H1 (cell line): ENCODE results near the gene GLI1. TPM values are rescaled to one million over a fixed set of nuclear protein-coding genes. Genes with fewer than 3 reads are reported as not detected.
A peak's percentile ranks its signal among the peaks of the same experiment; 100 is the strongest.

Source experiments
- ATF2 ChIP-seq: IDR thresholded peaks from 2 replicates; pipeline ENCODE4 v1.6.1; 2012; ENCODE audit warnings: low read length, inconsistent platforms
- ATF3 ChIP-seq: IDR thresholded peaks from 2 replicates; pipeline ENCODE4 v1.6.1; 2011; ENCODE audit warnings: low read depth, mild to moderate bottlenecking, low read length; ENCODE audit not compliant: insufficient read depth
- BRCA1 ChIP-seq: IDR thresholded peaks from 2 replicates; pipeline ENCODE4 v1.6.1; 2012; ENCODE audit warnings: low read depth, low read length, improper control_type of control experiment
- CHD1 ChIP-seq: IDR thresholded peaks from 2 replicates; pipeline ENCODE4 v1.6.1; 2012; ENCODE audit warnings: low read depth, low read length, improper control_type of control experiment
- CTBP2 ChIP-seq: IDR thresholded peaks from 2 replicates; pipeline ENCODE4 v1.7.0; 2011; ENCODE audit warnings: borderline replicate concordance, mild to moderate bottlenecking, moderate library complexity, mixed read lengths, low read length; ENCODE audit not compliant: insufficient read depth, insufficient read length
- E2F6 ChIP-seq: IDR thresholded peaks from 2 replicates; pipeline ENCODE4 v1.6.1; 2012; ENCODE audit warnings: inconsistent platforms
- EZH2 ChIP-seq: fragments of 200-600 bp; sonication (generic); IDR thresholded peaks from 2 replicates; pipeline ENCODE4 v1.7.1; 2012; ENCODE audit warnings: low read depth, mild to moderate bottlenecking, moderate library complexity, low read length, inconsistent platforms; ENCODE audit not compliant: severe bottlenecking
- HDAC2 ChIP-seq, 2 experiments: fragments of 300-600 bp in 1 of 2; sonication (generic) in 1 of 2; IDR thresholded peaks; 2 replicates each; pipeline ENCODE4 v1.6.1; 2011 to 2012; ENCODE audit warnings: low read depth in 2 of 2, low read length in 2 of 2, mild to moderate bottlenecking in 2 of 2, moderate library complexity in 2 of 2, borderline replicate concordance in 1 of 2, inconsistent platforms in 1 of 2
- KDM5A ChIP-seq: fragments of 200-600 bp; IDR thresholded peaks from 2 replicates; pipeline ENCODE4 v1.7.1; 2012; ENCODE audit warnings: mild to moderate bottlenecking, low read length, inconsistent platforms, mixed read lengths
- MAX ChIP-seq: IDR thresholded peaks from 2 replicates; pipeline ENCODE4 v1.6.1; 2012; ENCODE audit warnings: inconsistent platforms
- RBBP5 ChIP-seq: IDR thresholded peaks from 2 replicates; pipeline ENCODE4 v1.7.1; 2012; ENCODE audit warnings: low read depth, mild to moderate bottlenecking, inconsistent platforms, low read length, moderate library complexity, borderline replicate concordance
- RNF2 ChIP-seq: fragments of 200-900, 300-1000 bp; sonication (generic); IDR thresholded peaks from 2 replicates; pipeline ENCODE4 v1.7.1; 2016; ENCODE audit warnings: borderline replicate concordance, low read depth, mild to moderate bottlenecking, antibody characterized with exemption, low read length; ENCODE audit not compliant: poor library complexity, severe bottlenecking; ENCODE audit errors: missing control alignments
- SP2 ChIP-seq: IDR thresholded peaks from 2 replicates; pipeline ENCODE4 v1.6.1; 2012; ENCODE audit warnings: mild to moderate bottlenecking, low read length, inconsistent platforms
- SRF ChIP-seq: IDR thresholded peaks from 2 replicates; pipeline ENCODE4 v1.6.1; 2011; ENCODE audit warnings: mild to moderate bottlenecking, low read depth, low read length, moderate library complexity
- TAF7 ChIP-seq: optimal IDR thresholded peaks from 2 replicates; pipeline ENCODE3; 2011; ENCODE audit warnings: low read depth, mild to moderate bottlenecking, inconsistent platforms, low read length, moderate library complexity, borderline replicate concordance
- TCF12 ChIP-seq: IDR thresholded peaks from 2 replicates; pipeline ENCODE4 v1.6.1; 2011; ENCODE audit warnings: low read depth, mild to moderate bottlenecking, low read length
- TEAD4 ChIP-seq: IDR thresholded peaks from 2 replicates; pipeline ENCODE4 v1.6.1; 2012; ENCODE audit warnings: low read depth, low read length, inconsistent platforms, mixed read lengths
- USF2 ChIP-seq: IDR thresholded peaks from 2 replicates; pipeline ENCODE4 v1.6.1; 2011; ENCODE audit warnings: low read length, improper control_type of control experiment
- polyA plus RNA-seq, 7 experiments: library from polyadenylated mRNA; depleted of rRNA in 3 of 7; stranded (reverse) in 5 of 7; unstranded in 2 of 7; fragments of >200 nt in 5 of 7; fragments of 200-250 nt in 2 of 7; gene quantifications; 1 replicate in 5 of 7; 2 replicates in 1 of 7; 4 replicates in 1 of 7; pipeline versions ENCODE4 v1.2.1 to v1.2.3, GENCODE V29; 2011 to 2013; ENCODE audit warnings: missing spikeins in 2 of 7, mixed read lengths in 2 of 7
- total RNA-seq: library from RNA; stranded (reverse); fragmentation: NEBNext Ultra II Directional; extraction: Animal tissue kit (Norgen Biotek cat#: 25700); gene quantifications from 2 replicates; pipeline ENCODE4 v1.2.1, GENCODE V29; 2021

GLI1 gene
- total and polyA plus RNA-seq, 2 of the 8 experiments (the other 6 are each of a cell fraction or from before 2014, with no cell fraction given): 23.5 to 25.3 TPM

- TF ChIP-seq ATF3: no peak
- peak; percentile 89 for TF ChIP-seq EZH2
- no peak for TF ChIP-seq BRCA1
- peak; percentile 80 for TF ChIP-seq RNF2
- no peak for TF ChIP-seq ATF2
- TF ChIP-seq CHD1: no peak
- TF ChIP-seq MAX: peak; percentile 75
- no peak for TF ChIP-seq TCF12
- no peak for TF ChIP-seq USF2
- TF ChIP-seq E2F6: peak; percentile 84
- TF ChIP-seq SP2: no peak
- no peak for TF ChIP-seq HDAC2 (IDR thresholded peaks at IDR 0.05; ENCODE audit: borderline replicate concordance in 1 of 2, low read depth in 2 of 2, low read length in 2 of 2)
- TF ChIP-seq TAF7: no peak
- no peak for TF ChIP-seq TEAD4
- TF ChIP-seq SRF: no peak
- no peak for TF ChIP-seq CTBP2
- 0 out of 2 replicates have a peak, but pooled peaks have one; percentile 20 for TF ChIP-seq RBBP5
- no peak for TF ChIP-seq KDM5A
These were observed 15.9 kb downstream of the GLI1 start (continued) for GRCh38 chr12:57475271-57476161.
